HCT116 (cell line): ENCODE results near the gene AGRP. TPM values are rescaled to one million over a fixed set of nuclear protein-coding genes. Genes with fewer than 3 reads are reported as not detected.

Experiments used
- ATAC-seq: fragments of 200-7000 bp; cut with Tn5 transposase; 2 replicates; pipeline ENCODE4 v1.9.1; 2020; ENCODE audit warnings: mild to moderate bottlenecking, moderate library complexity
- BruUV-seq: library from RNA; stranded (reverse); fragments of 400-500 nt; replicated peaks from 2 replicates; lab custom pipeline; 2021; lab: Mats Ljungman, UMichigan
- CTCF ChIA-PET: fragments of 300-600 bp; sonication (Branson Sonifier 250); formaldehyde crosslinking; loops from one replicate; lab custom pipeline; 2021; ENCODE audit warnings: antibody characterized with exemption; lab: Charles Lee
- POLR2A ChIA-PET: fragments of 300-600, 350-600 bp; sonication (Branson Sonifier 250); formaldehyde crosslinking; loops from one replicate; lab custom pipeline; 2021; ENCODE audit warnings: antibody characterized with exemption; lab: Charles Lee
- RAD21 ChIA-PET, 2 experiments: fragments of 300-600 bp; sonication (Branson Sonifier 250); formaldehyde crosslinking; loops; one replicate each; lab custom pipeline; 2023; ENCODE audit warnings: low total read pairs in 2 of 2; ENCODE audit not compliant: uncharacterized antibody in 2 of 2, unreplicated experiment in 2 of 2, low non-redundant PET in 1 of 2; lab: Charles Lee
- DNase-seq: peaks from one replicate; pipeline ENCODE4 v3.0.0-alpha.2; 2010; ENCODE audit warnings: low read depth, low spot score
- H2AFZ ChIP-seq: fragments of 200-600 bp; shearing (Covaris generic), sonication (generic); 2 replicates; pipeline ENCODE4 v1.6.1; 2017; ENCODE audit warnings: low read depth, mixed run types, mixed read lengths, antibody characterized with exemption, low read length; ENCODE audit not compliant: poor library complexity, severe bottlenecking
- H3K27ac ChIP-seq: 2 replicates; pipeline ENCODE4 v1.5.1; 2012; ENCODE audit warnings: low read depth, low read length
- H3K27me3 ChIP-seq: fragments of 200-600 bp; sonication (generic); 2 replicates; pipeline ENCODE4 v1.6.1; 2016; ENCODE audit warnings: mixed run types, low read length, mixed read lengths; ENCODE audit not compliant: insufficient read depth
- H3K36me3 ChIP-seq, 2 experiments: fragments of 200-500 bp in 1 of 2; fragments of 200-600 bp in 1 of 2; sonication (Bioruptor generic) in 1 of 2; sonication (generic) in 1 of 2; 2 replicates each; pipeline versions ENCODE4 v1.5.1 to v1.6.1; 2014 to 2016; ENCODE audit warnings: low read length in 2 of 2, inconsistent platforms in 1 of 2, mixed read lengths in 1 of 2, mixed run types in 1 of 2; ENCODE audit not compliant: insufficient read depth in 2 of 2, control insufficient read depth in 1 of 2
- H3K4me1 ChIP-seq, 2 experiments: fragments of 200-600 bp in 1 of 2; sonication (generic) in 1 of 2; 2 replicates each; pipeline versions ENCODE4 v1.5.1 to v1.6.1; 2012 to 2017; ENCODE audit warnings: low read length in 2 of 2, inconsistent platforms in 1 of 2, mild to moderate bottlenecking in 1 of 2, mixed read lengths in 1 of 2, mixed run types in 1 of 2, moderate library complexity in 1 of 2; ENCODE audit not compliant: insufficient read depth in 2 of 2, control insufficient read depth in 1 of 2
- H3K4me2 ChIP-seq: fragments of 200-600 bp; sonication (generic); 2 replicates; pipeline ENCODE4 v1.6.1; 2017; ENCODE audit warnings: mixed run types, low read length, mixed read lengths
- H3K4me3 ChIP-seq, 2 experiments: fragments of 200-600 bp in 1 of 2; sonication (generic) in 1 of 2; replicated peaks in 1 of 2; 2 replicates each; pipeline ENCODE4 v1.5.1; 2011 to 2016; ENCODE audit warnings: low read length in 2 of 2, control low read depth in 1 of 2, low read depth in 1 of 2, mild to moderate bottlenecking in 1 of 2, mixed read lengths in 1 of 2, mixed run types in 1 of 2
- H3K79me2 ChIP-seq: fragments of 200-600 bp; sonication (generic); 2 replicates; pipeline ENCODE4 v1.6.1; 2017; ENCODE audit warnings: mild to moderate bottlenecking, mixed run types, low read length, moderate library complexity, mixed read lengths; ENCODE audit not compliant: insufficient read depth
- H3K9ac ChIP-seq: fragments of 200-600 bp; sonication (generic); 2 replicates; pipeline ENCODE4 v1.6.1; 2016; ENCODE audit warnings: low read length, mixed read lengths
- H3K9me2 ChIP-seq: fragments of 200-600 bp; sonication (generic), shearing (Covaris generic); 2 replicates; pipeline ENCODE4 v1.6.1; 2017; ENCODE audit warnings: mixed run types, mild to moderate bottlenecking, moderate library complexity; ENCODE audit not compliant: insufficient read depth
- H3K9me3 ChIP-seq, 2 experiments: fragments of 200-500 bp in 1 of 2; fragments of 200-600 bp in 1 of 2; sonication (Bioruptor generic) in 1 of 2; sonication (generic) in 1 of 2; 2 replicates each; pipeline ENCODE4 v1.6.1; 2014 to 2017; ENCODE audit warnings: low read length in 2 of 2, mixed read lengths in 2 of 2, inconsistent platforms in 1 of 2, low read depth in 1 of 2, mild to moderate bottlenecking in 1 of 2, mixed run types in 1 of 2, moderate library complexity in 1 of 2; ENCODE audit not compliant: control insufficient read depth in 1 of 2, insufficient read depth in 1 of 2
- H4K20me1 ChIP-seq: fragments of 200-600 bp; sonication (generic), shearing (Covaris generic); 2 replicates; pipeline ENCODE4 v1.6.1; 2017; ENCODE audit warnings: mixed run types, mild to moderate bottlenecking, moderate library complexity; ENCODE audit not compliant: insufficient read depth
- CEBPB ChIP-seq: IDR thresholded peaks from 2 replicates; pipeline ENCODE4 v1.6.1; 2012; ENCODE audit warnings: low read depth
- CTCF ChIP-seq, 3 experiments: fragments of 200-600 bp in 1 of 3; sonication (generic) in 1 of 3; IDR thresholded peaks in 2 of 3; conservative IDR thresholded peaks in 1 of 3; 2 replicates each; pipeline ENCODE4 v1.5.1; 2012 to 2017; ENCODE audit warnings: low read depth in 2 of 3, low read length in 2 of 3, antibody characterized with exemption in 1 of 3, borderline replicate concordance in 1 of 3, control low read depth in 1 of 3, mild to moderate bottlenecking in 1 of 3, mixed read lengths in 1 of 3, mixed run types in 1 of 3, moderate library complexity in 1 of 3; ENCODE audit not compliant: insufficient read depth in 1 of 3
- POLR2AphosphoS5 ChIP-seq: IDR thresholded peaks from 2 replicates; pipeline ENCODE4 v1.6.1; 2011; ENCODE audit warnings: mild to moderate bottlenecking, low read depth, low read length, moderate library complexity
- RAD21 ChIP-seq: IDR thresholded peaks from 2 replicates; pipeline ENCODE4 v1.6.1; 2012; ENCODE audit warnings: low read depth, mild to moderate bottlenecking
- YY1 ChIP-seq: IDR thresholded peaks from 2 replicates; pipeline ENCODE4 v1.6.1; 2011; ENCODE audit warnings: low read length, low read depth, moderate library complexity, mild to moderate bottlenecking; ENCODE audit not compliant: insufficient replicate concordance; ENCODE audit errors: extremely low read depth
- ZFX ChIP-seq: fragments of 450-650 bp; IDR thresholded peaks from 2 replicates; pipeline ENCODE4 v1.6.1; 2017
- intact Hi-C: fragments of 100-400 bp; cut with micrococcal nuclease; formaldehyde crosslinking; loops from 2 replicates; pipeline ENCODE4 v1.10.0; 2022
- total RNA-seq: library from RNA; stranded (reverse); gene quantifications from one replicate; pipeline ENCODE4 v1.2.1, GENCODE V29; 2021; ENCODE audit not compliant: unreplicated experiment

The AGRP gene
- total RNA-seq, 1 experiment from 2014 or later: not detected

GRCh38 chr16:67514382-67514828, 31.1 kb upstream of the AGRP start:
- Histone ChIP-seq H3K4me1 (peaks cover 0 to 18% of the 10 kb centered on the region in 2 experiments; a peak in 3 of 4 replicates), H3K9me3 (no peaks in the 10 kb centered on the region), H3K79me2 (no peaks in the 10 kb centered on the region), H3K27me3 (no peaks in the 10 kb centered on the region), H3K4me2 (peak overlapping the region; percentile 46), H3K4me3 (no peak overlapping the region; a peak in 1 of 4 replicates), H3K9me2 (no peaks in the 10 kb centered on the region), H3K27ac (no peak overlapping the region), H3K36me3 (no peaks in the 10 kb centered on the region), H4K20me1 (no peaks in the 10 kb centered on the region), H2AFZ (peak overlapping the region; percentile 88), H3K9ac (no peak overlapping the region)
- ChIA-PET CTCF (interaction anchor here (0.6 to 4.3 kb wide), 13 partner anchors 10 to 560 kb away, joined by 3 to 40 read pairs (median 4); partner anchors contain the start of genes ATP6V0D1 and CES3), POLR2A (interaction anchor here (1.0 kb wide), 1 partner anchor 33 kb away, joined by 3 read pairs; the partner anchor contains the start of gene ATP6V0D1), RAD21 (interaction anchor here in 1 of 2 experiments (1.4 kb wide), 1 partner anchor 20 kb away, joined by 8 read pairs; no protein-coding TSS in a partner anchor)
- intact Hi-C loops: loop anchor here (1.0 kb wide), 2 partner anchors 20 to 33 kb away; partner anchors contain the start of gene ATP6V0D1
- peak; percentile 84 for ATAC-seq
- BruUV-seq: no TSS peak
- peak; percentile 69 for DNase-seq
- TF ChIP-seq CTCF (IDR thresholded peaks at IDR 0.05 in 2 of 3, conservative IDR thresholded peaks at IDR 0.05 in 1 of 3; ENCODE audit: borderline replicate concordance in 1 of 3, insufficient read depth in 1 of 3, low read depth in 2 of 3, low read length in 2 of 3) (peak; percentile 66 to 89 (median 77)), POLR2AphosphoS5 (no peak), ZFX (no peak), RAD21 (peak; percentile 77), YY1 (peak; percentile 16), CEBPB (no peak)
